H9 (cell line): Measurements from ENCODE around the gene PDZK1IP1. TPM values are rescaled to one million over a fixed set of nuclear protein-coding genes. Genes with fewer than 3 reads are reported as not detected.

ENCODE experiments used
- DNase-seq: peaks from one replicate; pipeline ENCODE4 v3.0.0-alpha.2; 2017
- H2AFZ ChIP-seq: one replicate; pipeline ENCODE4 v1.6.1; 2013; ENCODE audit warnings: mild to moderate bottlenecking, low read length, control low read depth, moderate library complexity
- H2AK5ac ChIP-seq: 2 replicates; pipeline ENCODE4 v1.6.1; 2013; ENCODE audit warnings: low read length, control low read depth, mixed read lengths; ENCODE audit not compliant: insufficient read length
- H2BK120ac ChIP-seq: one replicate; pipeline ENCODE4 v1.6.1; 2013; ENCODE audit warnings: low read depth, mild to moderate bottlenecking, low read length, control low read depth, inconsistent platforms; ENCODE audit not compliant: poor library complexity, severe bottlenecking
- H2BK12ac ChIP-seq: 2 replicates; pipeline ENCODE4 v1.6.1; 2013; ENCODE audit warnings: low read length, control low read depth, mixed read lengths, low read depth; ENCODE audit not compliant: insufficient read length
- H2BK15ac ChIP-seq: 2 replicates; pipeline ENCODE4 v1.6.1; 2013; ENCODE audit warnings: low read depth, low read length, control low read depth
- H2BK20ac ChIP-seq: one replicate; pipeline ENCODE4 v1.6.1; 2013; ENCODE audit warnings: low read depth, mild to moderate bottlenecking, low read length, control low read depth, inconsistent platforms; ENCODE audit not compliant: poor library complexity, severe bottlenecking
- H2BK5ac ChIP-seq: 2 replicates; pipeline ENCODE4 v1.6.1; 2013; ENCODE audit warnings: low read length, control low read depth, mixed read lengths; ENCODE audit not compliant: insufficient read length
- H3K14ac ChIP-seq: 2 replicates; pipeline ENCODE4 v1.6.1; 2013; ENCODE audit warnings: low read length, control low read depth; ENCODE audit not compliant: insufficient read depth
- H3K18ac ChIP-seq: 2 replicates; pipeline ENCODE4 v1.6.1; 2013; ENCODE audit warnings: low read depth, mild to moderate bottlenecking, mixed read lengths, low read length, control low read depth; ENCODE audit not compliant: insufficient read length
- H3K23ac ChIP-seq: 2 replicates; pipeline ENCODE4 v1.6.1; 2013; ENCODE audit warnings: low read length, control low read depth, mixed read lengths, low read depth; ENCODE audit not compliant: insufficient read length
- H3K23me2 ChIP-seq: 2 replicates; pipeline ENCODE4 v1.6.1; 2013; ENCODE audit warnings: low read depth, mild to moderate bottlenecking, mixed read lengths, low read length, control low read depth; ENCODE audit not compliant: insufficient read length, poor library complexity, severe bottlenecking
- H3K27ac ChIP-seq: 2 replicates; pipeline ENCODE4 v1.5.1; 2013; ENCODE audit warnings: low read length, control low read depth, mixed read lengths, low read depth; ENCODE audit not compliant: insufficient read length
- H3K27me3 ChIP-seq: 2 replicates; pipeline ENCODE4 v1.6.1; 2013; ENCODE audit warnings: low read length, control low read depth, inconsistent platforms; ENCODE audit not compliant: insufficient read depth
- H3K4ac ChIP-seq: 2 replicates; pipeline ENCODE4 v1.6.1; 2013; ENCODE audit warnings: low read depth, mild to moderate bottlenecking, control low read depth, inconsistent platforms, low read length, moderate library complexity
- H3K4me1 ChIP-seq: 2 replicates; pipeline ENCODE4 v1.6.1; 2013; ENCODE audit warnings: low read length, control low read depth, inconsistent platforms; ENCODE audit not compliant: insufficient read depth
- H3K4me2 ChIP-seq: 2 replicates; pipeline ENCODE4 v1.6.1; 2013; ENCODE audit warnings: low read length, control low read depth, mixed read lengths; ENCODE audit not compliant: insufficient read length, insufficient read depth
- H3K56ac ChIP-seq: 2 replicates; pipeline ENCODE4 v1.6.1; 2013; ENCODE audit warnings: low read depth, mild to moderate bottlenecking, mixed read lengths, low read length, control low read depth; ENCODE audit not compliant: insufficient read length
- H3K79me1 ChIP-seq: 2 replicates; pipeline ENCODE4 v1.6.1; 2013; ENCODE audit warnings: low read depth, mild to moderate bottlenecking, moderate library complexity, low read length, control low read depth, inconsistent platforms; ENCODE audit not compliant: insufficient read depth, poor library complexity, severe bottlenecking
- H3K79me2 ChIP-seq: 2 replicates; pipeline ENCODE4 v1.6.1; 2013; ENCODE audit warnings: low read length, control low read depth, inconsistent platforms; ENCODE audit not compliant: insufficient read depth
- H3K9ac ChIP-seq: 2 replicates; pipeline ENCODE4 v1.6.1; 2013; ENCODE audit warnings: low read length, control low read depth, mixed read lengths; ENCODE audit not compliant: insufficient read length; ENCODE audit errors: extremely low read depth
- H3K9me3 ChIP-seq: one replicate; pipeline ENCODE4 v1.6.1; 2013; ENCODE audit warnings: low read depth, low read length, inconsistent platforms; ENCODE audit not compliant: control insufficient read depth
- H3T11ph ChIP-seq: one replicate; pipeline ENCODE4 v1.6.1; 2013; ENCODE audit warnings: mild to moderate bottlenecking, low read length, control low read depth, inconsistent platforms
- H4K20me1 ChIP-seq: one replicate; pipeline ENCODE4 v1.6.1; 2013; ENCODE audit not compliant: control insufficient read depth, insufficient read length, insufficient read depth
- H4K5ac ChIP-seq: 2 replicates; pipeline ENCODE4 v1.6.1; 2013; ENCODE audit warnings: low read depth, mild to moderate bottlenecking, mixed read lengths, low read length, control low read depth; ENCODE audit not compliant: insufficient read length
- H4K8ac ChIP-seq: replicated peaks from 2 replicates; pipeline ENCODE4 v1.6.1; 2013; ENCODE audit warnings: low read length, control low read depth, mixed read lengths, low read depth; ENCODE audit not compliant: insufficient read length
- H4K91ac ChIP-seq: 2 replicates; pipeline ENCODE4 v1.6.1; 2013; ENCODE audit warnings: low read depth, mild to moderate bottlenecking, moderate library complexity, mixed read lengths, low read length, control low read depth; ENCODE audit not compliant: insufficient read length
- H3K27ac Mint-ChIP-seq, 3 experiments: 2 replicates in 2 of 3; 3 replicates in 1 of 3; pipeline ENCODE4 v1.8.0; 2020 to 2021; ENCODE audit warnings: mixed read lengths in 3 of 3, mild to moderate bottlenecking in 1 of 3, moderate library complexity in 1 of 3
- H3K27me3 Mint-ChIP-seq: 2 replicates; pipeline ENCODE4 v1.8.0; 2021; ENCODE audit warnings: low read depth, mild to moderate bottlenecking, moderate library complexity, mixed read lengths
- H3K36me3 Mint-ChIP-seq, 3 experiments: 2 replicates in 2 of 3; 3 replicates in 1 of 3; pipeline ENCODE4 v1.8.0; 2020 to 2021; ENCODE audit warnings: low read depth in 3 of 3, mixed read lengths in 3 of 3; ENCODE audit not compliant: insufficient read depth in 1 of 3
- H3K4me1 Mint-ChIP-seq, 2 experiments: 2 replicates each; pipeline ENCODE4 v1.8.0; 2020; ENCODE audit warnings: mixed read lengths in 2 of 2
- H3K4me3 Mint-ChIP-seq, 2 experiments: 2 replicates in 1 of 2; 3 replicates in 1 of 2; pipeline ENCODE4 v1.8.0; 2020 to 2021; ENCODE audit warnings: mild to moderate bottlenecking in 2 of 2, mixed read lengths in 2 of 2, moderate library complexity in 1 of 2
- H3K9me3 Mint-ChIP-seq, 2 experiments: 2 replicates in 1 of 2; 3 replicates in 1 of 2; pipeline ENCODE4 v1.8.0; 2020; ENCODE audit warnings: mild to moderate bottlenecking in 2 of 2, mixed read lengths in 2 of 2, moderate library complexity in 1 of 2
- CTCF ChIP-seq: fragments of 200-600 bp; sonication (generic); conservative IDR thresholded peaks from 3 replicates; pipeline ENCODE4 v1.8.0; 2021; ENCODE audit warnings: antibody characterized with exemption, mild to moderate bottlenecking
- WGBS: extraction: QIAGEN DNeasy Blood & Tissue Kit; methylation state at CpG from one replicate; pipeline ENCODE4 v1.1.7; 2013; ENCODE audit warnings: missing lambda C conversion rate, low lambda C conversion rate, mixed read lengths; ENCODE audit not compliant: insufficient read length; ENCODE audit errors: extremely low coverage; 5-methylcytosine and 5-hydroxymethylcytosine counted together
- total RNA-seq: library from RNA; stranded (reverse); gene quantifications from 2 replicates; pipeline ENCODE4 v1.2.1, GENCODE V29; 2021

Gene PDZK1IP1
- total RNA-seq, 1 experiment from 2014 or later: not detected

GRCh38 chr1:47198214-47198613 lies 8.4 kb upstream of the PDZK1IP1 start:
- no peaks in the 10 kb centered on the region for H3K79me2 ChIP-seq
- no peak overlapping the region for H3K18ac ChIP-seq
- H2BK20ac ChIP-seq: no peak overlapping the region
- H4K5ac ChIP-seq: no peak overlapping the region
- H3K4ac ChIP-seq: no peak overlapping the region
- H4K91ac ChIP-seq: no peak overlapping the region
- no peak overlapping the region for H2AFZ ChIP-seq
- no peak for DNase-seq
- peaks cover 7 to 9% of the 10 kb centered on the region in 2 experiments for H3K4me1 Mint-ChIP-seq
- H2BK120ac ChIP-seq: no peak overlapping the region
- no peak overlapping the region for H3K4me2 ChIP-seq
- H2BK12ac ChIP-seq: no peak overlapping the region
- no peak overlapping the region for H2BK15ac ChIP-seq
- H2AK5ac ChIP-seq: no peak overlapping the region
- H3T11ph ChIP-seq: no peak overlapping the region
- H3K27ac ChIP-seq: no peak overlapping the region
- no CpG with 5 or more reads among the region's 4 CpGs for WGBS
- H3K27ac Mint-ChIP-seq: no peak overlapping the region
- H3K27me3 ChIP-seq: peaks cover 9% of the 10 kb centered on the region; the same call in 1 of the 2 replicates
- H3K9ac ChIP-seq: no peak overlapping the region
- H3K27me3 Mint-ChIP-seq: peaks cover 85% of the 10 kb centered on the region
- H3K23ac ChIP-seq: no peak overlapping the region
- no peaks in the 10 kb centered on the region for H3K36me3 Mint-ChIP-seq
- peaks cover 0 to 2% of the 10 kb centered on the region in 2 experiments; a peak in 2 of 5 replicates for H3K9me3 Mint-ChIP-seq
- H3K4me3 Mint-ChIP-seq: no peak overlapping the region
- H3K79me1 ChIP-seq: no peaks in the 10 kb centered on the region
- H3K4me1 ChIP-seq: no peaks in the 10 kb centered on the region
- H3K23me2 ChIP-seq: no peaks in the 10 kb centered on the region
- H3K9me3 ChIP-seq: no peaks in the 10 kb centered on the region
- no peak overlapping the region for H4K8ac ChIP-seq
- H3K14ac ChIP-seq: no peak overlapping the region
- no peak for TF ChIP-seq CTCF
- no peak overlapping the region for H3K56ac ChIP-seq
- H2BK5ac ChIP-seq: no peak overlapping the region
- H4K20me1 ChIP-seq: no peaks in the 10 kb centered on the region
